HepG2 (cell line): ENCODE data around the gene ITPR1. TPM values are rescaled to one million over a fixed set of nuclear protein-coding genes. Genes with fewer than 3 reads are reported as not detected.
A peak's percentile ranks its signal among the peaks of the same experiment; 100 is the strongest.

Source experiments
- ATAD3A ChIP-seq: sonication (generic); formaldehyde crosslinking; IDR thresholded peaks from 2 replicates; pipeline ENCODE4 v1.4.0; 2020; ENCODE audit warnings: missing genetic modification reagents
- ETV5 ChIP-seq: IDR thresholded peaks from 2 replicates; pipeline ENCODE4 v1.6.1; 2018; ENCODE audit warnings: missing biosample characterization, missing genetic modification reagents, inconsistent platforms, borderline replicate concordance
- HCFC1 ChIP-seq: fragments of 150-350 bp; IDR thresholded peaks from 2 replicates; pipeline ENCODE4 v1.6.1; 2014; ENCODE audit warnings: low read depth, low read length
- KAT8 ChIP-seq: IDR thresholded peaks from 2 replicates; pipeline ENCODE4 v1.6.1; 2016; ENCODE audit warnings: missing genetic modification reagents, missing compliant biosample characterization
- MXD4 ChIP-seq: IDR thresholded peaks from 2 replicates; pipeline ENCODE4 v1.6.1; 2016; ENCODE audit warnings: mild to moderate bottlenecking, missing biosample characterization, missing genetic modification reagents
- PAWR ChIP-seq: sonication (generic); formaldehyde crosslinking; IDR thresholded peaks from 2 replicates; pipeline ENCODE4 v1.4.0; 2020; ENCODE audit warnings: missing genetic modification reagents, mild to moderate bottlenecking, borderline replicate concordance
- PRPF4 ChIP-seq: fragments of 200-400 bp; formaldehyde crosslinking; IDR thresholded peaks from 2 replicates; pipeline ENCODE4 v1.6.1; 2016; ENCODE audit warnings: low read length, low read depth; ENCODE audit not compliant: poor library complexity, severe bottlenecking
- RCOR2 ChIP-seq: IDR thresholded peaks from 2 replicates; pipeline ENCODE4 v1.6.1; 2016; ENCODE audit warnings: missing biosample characterization, missing genetic modification reagents
- SCMH1 ChIP-seq: sonication (generic); formaldehyde crosslinking; IDR thresholded peaks from 2 replicates; pipeline ENCODE4 v1.9.0; 2021; ENCODE audit warnings: missing genetic modification reagents, mild to moderate bottlenecking, borderline replicate concordance
- SETDB1 ChIP-seq: sonication (generic); formaldehyde crosslinking; IDR thresholded peaks from 2 replicates; pipeline ENCODE4 v1.5.1; 2020; ENCODE audit warnings: missing genetic modification reagents, mild to moderate bottlenecking, borderline replicate concordance
- SP4 ChIP-seq: sonication (generic); formaldehyde crosslinking; IDR thresholded peaks from 2 replicates; pipeline ENCODE4 v1.8.1; 2023; ENCODE audit warnings: mild to moderate bottlenecking, missing genetic modification reagents
- SYNCRIP ChIP-seq: fragments of 200-400 bp; formaldehyde crosslinking; IDR thresholded peaks from 2 replicates; pipeline ENCODE4 v1.6.1; 2018; ENCODE audit warnings: mild to moderate bottlenecking, low read depth, low read length; ENCODE audit not compliant: insufficient read depth
- XBP1 ChIP-seq: sonication (generic); formaldehyde crosslinking; IDR thresholded peaks from 2 replicates; pipeline ENCODE4 v1.5.0; 2020; ENCODE audit warnings: missing genetic modification reagents
- ZKSCAN1 ChIP-seq: fragments of 150-350 bp; IDR thresholded peaks from 2 replicates; pipeline ENCODE4 v1.6.1; 2014; ENCODE audit warnings: low read length
- ZNF484 ChIP-seq: sonication (generic); formaldehyde crosslinking; IDR thresholded peaks from 2 replicates; pipeline ENCODE4 v1.5.1; 2020; ENCODE audit warnings: mild to moderate bottlenecking, low read depth, missing genetic modification reagents, borderline replicate concordance
- ZNF720 ChIP-seq: sonication (generic); formaldehyde crosslinking; IDR thresholded peaks from 2 replicates; pipeline ENCODE4 v1.4.0; 2020; ENCODE audit warnings: missing genetic modification reagents
- polyA plus RNA-seq, 8 experiments: library from polyadenylated mRNA; depleted of rRNA in 3 of 8; stranded (reverse) in 7 of 8; unstranded in 1 of 8; fragments of >200 nt; fragmentation: Illumina TruSeq in 4 of 8; extraction: Trizol in 4 of 8; gene quantifications; 2 replicates each; pipeline versions ENCODE4 v1.2.1 to v1.2.3, GENCODE V29; 2011 to 2016; ENCODE audit warnings: low read depth in 4 of 8, missing spikeins in 1 of 8, mixed read lengths in 1 of 8; ENCODE audit not compliant: insufficient read depth in 1 of 8
- total RNA-seq, 5 experiments: library from RNA; depleted of rRNA; stranded (reverse); fragments of >200 nt; fragmentation: Illumina TruSeq; extraction: Trizol; gene quantifications; 2 replicates each; pipeline ENCODE4 v1.2.3, GENCODE V29; 2016; ENCODE audit warnings: low read depth in 1 of 5
- TF ChIP-seq, protein P1 (sequence below): IDR thresholded peaks from 2 replicates; pipeline ENCODE4 v1.6.1; 2016; ENCODE audit warnings: mild to moderate bottlenecking, missing biosample characterization, missing genetic modification reagents
- TF ChIP-seq, protein P2 (sequence below): sonication (generic); formaldehyde crosslinking; IDR thresholded peaks from 2 replicates; pipeline ENCODE4 v1.4.0; 2020; ENCODE audit warnings: missing genetic modification reagents, borderline replicate concordance
- TF ChIP-seq, protein P3 (sequence below): IDR thresholded peaks from 2 replicates; pipeline ENCODE4 v1.6.1; 2012; ENCODE audit warnings: low read depth, low read length, improper control_type of control experiment
- TF ChIP-seq, protein P4 (sequence below): sonication (generic); formaldehyde crosslinking; IDR thresholded peaks from 2 replicates; pipeline ENCODE4 v1.5.0; 2020; ENCODE audit warnings: missing genetic modification reagents
- TF ChIP-seq, protein P5 (sequence below): sonication (generic); formaldehyde crosslinking; IDR thresholded peaks from 2 replicates; pipeline ENCODE4 v1.8.1; 2023; ENCODE audit warnings: mild to moderate bottlenecking, missing genetic modification reagents

ITPR1 gene
- total and polyA plus RNA-seq, 2 of the 13 experiments (the other 11 are each of a cell fraction or from before 2014, with no cell fraction given), result 10.0 to 11.4 TPM

DNA sequence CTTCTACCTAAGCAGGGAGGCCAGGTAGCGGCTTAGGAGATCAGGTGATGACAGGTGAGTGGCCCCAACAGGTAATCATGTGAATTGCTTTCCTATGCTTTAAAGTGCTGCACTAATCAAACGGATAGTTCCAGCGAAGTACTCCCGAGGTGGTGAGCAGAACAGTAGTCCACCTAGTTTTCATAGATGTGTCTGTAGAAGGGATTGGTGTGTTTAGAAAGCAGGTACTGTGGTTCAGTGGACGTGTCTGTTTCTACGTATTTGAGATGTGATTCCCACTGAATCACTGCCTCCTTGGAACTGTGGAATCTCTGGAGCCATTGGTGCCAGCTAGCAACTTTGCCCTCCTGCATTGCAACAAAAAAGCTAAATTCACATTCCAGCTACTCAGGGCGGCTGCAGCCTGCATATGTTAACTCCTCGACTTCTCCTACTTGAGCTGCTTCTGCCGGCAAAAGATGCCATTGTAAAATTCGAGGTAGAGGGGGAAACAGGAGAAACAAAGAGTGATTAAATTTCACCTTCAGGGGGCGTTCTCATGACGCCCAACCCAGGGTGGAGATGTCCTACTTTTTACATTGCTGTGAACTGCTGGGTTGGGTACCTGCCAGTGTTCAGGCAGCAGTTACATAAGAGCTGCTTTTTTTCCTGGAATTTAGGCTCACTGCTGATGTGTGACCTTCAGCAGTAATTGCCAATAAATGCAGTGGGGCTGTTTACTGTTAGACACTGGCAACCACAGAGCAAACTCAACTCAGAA, 227.3 kb downstream of the ITPR1 start (continued):
- no peak for TF ChIP-seq XBP1 (CRISPR knock-in tag)
- TF ChIP-seq SP4 (CRISPR knock-in tag), result no peak
- TF ChIP-seq ZNF484 (CRISPR knock-in tag), result no peak
- 0 out of 2 replicates have a peak, but pooled peaks have one; percentile 32 for TF ChIP-seq RCOR2 (CRISPR knock-in tag)
- no peak for TF ChIP-seq SETDB1 (CRISPR knock-in tag)
- no peak for TF ChIP-seq ZNF720 (CRISPR knock-in tag)
- no peak for TF ChIP-seq PRPF4
- TF ChIP-seq ETV5 (CRISPR knock-in tag), result peak; percentile 32; the same call in 1 of the 2 replicates
- TF ChIP-seq, protein P1, sequence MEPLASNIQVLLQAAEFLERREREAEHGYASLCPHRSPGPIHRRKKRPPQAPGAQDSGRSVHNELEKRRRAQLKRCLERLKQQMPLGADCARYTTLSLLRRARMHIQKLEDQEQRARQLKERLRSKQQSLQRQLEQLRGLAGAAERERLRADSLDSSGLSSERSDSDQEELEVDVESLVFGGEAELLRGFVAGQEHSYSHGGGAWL (CRISPR knock-in tag), result no peak
- no peak for TF ChIP-seq SYNCRIP
- TF ChIP-seq, protein P2, sequence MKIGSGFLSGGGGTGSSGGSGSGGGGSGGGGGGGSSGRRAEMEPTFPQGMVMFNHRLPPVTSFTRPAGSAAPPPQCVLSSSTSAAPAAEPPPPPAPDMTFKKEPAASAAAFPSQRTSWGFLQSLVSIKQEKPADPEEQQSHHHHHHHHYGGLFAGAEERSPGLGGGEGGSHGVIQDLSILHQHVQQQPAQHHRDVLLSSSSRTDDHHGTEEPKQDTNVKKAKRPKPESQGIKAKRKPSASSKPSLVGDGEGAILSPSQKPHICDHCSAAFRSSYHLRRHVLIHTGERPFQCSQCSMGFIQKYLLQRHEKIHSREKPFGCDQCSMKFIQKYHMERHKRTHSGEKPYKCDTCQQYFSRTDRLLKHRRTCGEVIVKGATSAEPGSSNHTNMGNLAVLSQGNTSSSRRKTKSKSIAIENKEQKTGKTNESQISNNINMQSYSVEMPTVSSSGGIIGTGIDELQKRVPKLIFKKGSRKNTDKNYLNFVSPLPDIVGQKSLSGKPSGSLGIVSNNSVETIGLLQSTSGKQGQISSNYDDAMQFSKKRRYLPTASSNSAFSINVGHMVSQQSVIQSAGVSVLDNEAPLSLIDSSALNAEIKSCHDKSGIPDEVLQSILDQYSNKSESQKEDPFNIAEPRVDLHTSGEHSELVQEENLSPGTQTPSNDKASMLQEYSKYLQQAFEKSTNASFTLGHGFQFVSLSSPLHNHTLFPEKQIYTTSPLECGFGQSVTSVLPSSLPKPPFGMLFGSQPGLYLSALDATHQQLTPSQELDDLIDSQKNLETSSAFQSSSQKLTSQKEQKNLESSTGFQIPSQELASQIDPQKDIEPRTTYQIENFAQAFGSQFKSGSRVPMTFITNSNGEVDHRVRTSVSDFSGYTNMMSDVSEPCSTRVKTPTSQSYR (CRISPR knock-in tag), result peak; percentile 56; the same call in 1 of the 2 replicates
- TF ChIP-seq ATAD3A (CRISPR knock-in tag), result no peak
- TF ChIP-seq, protein P3, sequence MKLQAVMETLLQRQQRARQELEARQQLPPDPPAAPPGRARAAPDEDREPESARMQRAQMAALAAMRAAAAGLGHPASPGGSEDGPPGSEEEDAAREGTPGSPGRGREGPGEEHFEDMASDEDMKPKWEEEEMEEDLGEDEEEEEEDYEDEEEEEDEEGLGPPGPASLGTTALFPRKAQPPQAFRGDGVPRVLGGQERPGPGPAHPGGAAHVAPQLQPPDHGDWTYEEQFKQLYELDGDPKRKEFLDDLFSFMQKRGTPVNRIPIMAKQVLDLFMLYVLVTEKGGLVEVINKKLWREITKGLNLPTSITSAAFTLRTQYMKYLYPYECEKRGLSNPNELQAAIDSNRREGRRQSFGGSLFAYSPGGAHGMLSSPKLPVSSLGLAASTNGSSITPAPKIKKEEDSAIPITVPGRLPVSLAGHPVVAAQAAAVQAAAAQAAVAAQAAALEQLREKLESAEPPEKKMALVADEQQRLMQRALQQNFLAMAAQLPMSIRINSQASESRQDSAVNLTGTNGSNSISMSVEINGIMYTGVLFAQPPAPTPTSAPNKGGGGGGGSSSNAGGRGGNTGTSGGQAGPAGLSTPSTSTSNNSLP, result peak; percentile 14; the same call in 1 of the 2 replicates
- 0 out of 2 replicates have a peak, but pooled peaks have one; percentile 60 for TF ChIP-seq KAT8 (CRISPR knock-in tag)
- TF ChIP-seq, protein P4, sequence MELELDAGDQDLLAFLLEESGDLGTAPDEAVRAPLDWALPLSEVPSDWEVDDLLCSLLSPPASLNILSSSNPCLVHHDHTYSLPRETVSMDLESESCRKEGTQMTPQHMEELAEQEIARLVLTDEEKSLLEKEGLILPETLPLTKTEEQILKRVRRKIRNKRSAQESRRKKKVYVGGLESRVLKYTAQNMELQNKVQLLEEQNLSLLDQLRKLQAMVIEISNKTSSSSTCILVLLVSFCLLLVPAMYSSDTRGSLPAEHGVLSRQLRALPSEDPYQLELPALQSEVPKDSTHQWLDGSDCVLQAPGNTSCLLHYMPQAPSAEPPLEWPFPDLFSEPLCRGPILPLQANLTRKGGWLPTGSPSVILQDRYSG, result no peak
- TF ChIP-seq SCMH1 (CRISPR knock-in tag), result no peak
- no peak for TF ChIP-seq ZKSCAN1
- no peak for TF ChIP-seq PAWR (CRISPR knock-in tag)
- TF ChIP-seq HCFC1, result no peak
- TF ChIP-seq, protein P5, sequence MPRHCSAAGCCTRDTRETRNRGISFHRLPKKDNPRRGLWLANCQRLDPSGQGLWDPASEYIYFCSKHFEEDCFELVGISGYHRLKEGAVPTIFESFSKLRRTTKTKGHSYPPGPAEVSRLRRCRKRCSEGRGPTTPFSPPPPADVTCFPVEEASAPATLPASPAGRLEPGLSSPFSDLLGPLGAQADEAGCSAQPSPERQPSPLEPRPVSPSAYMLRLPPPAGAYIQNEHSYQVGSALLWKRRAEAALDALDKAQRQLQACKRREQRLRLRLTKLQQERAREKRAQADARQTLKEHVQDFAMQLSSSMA (CRISPR knock-in tag), result no peak
- TF ChIP-seq MXD4 (CRISPR knock-in tag), result no peak
